ENCODE data around the gene SPRR3. TPM values are rescaled to one million over a fixed set of nuclear protein-coding genes. Genes with fewer than 3 reads are reported as not detected.

The SPRR3 gene
- total RNA-seq, 1 donor from 2014 or later: not detected

GRCh38 chr1:152982076-152982475 lies 19.5 kb upstream of the SPRR3 start:
- no peak for DNase-seq
- H3K36me3 Mint-ChIP-seq (ENCODE audit: unreplicated experiment): no peaks in the 10 kb centered on the region
- no peak overlapping the region for H3K27ac Mint-ChIP-seq (ENCODE audit: unreplicated experiment)
- H3K9me3 Mint-ChIP-seq (ENCODE audit: unreplicated experiment): no peaks in the 10 kb centered on the region
- no peaks in the 10 kb centered on the region for H3K27me3 Mint-ChIP-seq (ENCODE audit: unreplicated experiment)
- H3K4me1 Mint-ChIP-seq (ENCODE audit: low read depth, unreplicated experiment): peaks cover 3% of the 10 kb centered on the region
- TF ChIP-seq CTCF (IDR thresholded peaks at IDR 0.05; ENCODE audit: partially characterized antibody, unreplicated experiment): no peak
- H3K4me3 Mint-ChIP-seq (ENCODE audit: unreplicated experiment): no peak overlapping the region

- peaks cover 3% of the 10 kb centered on the region for H3K4me1 Mint-ChIP-seq (ENCODE audit: low read depth, unreplicated experiment)
- peak overlapping the region; percentile 21 for H3K4me3 Mint-ChIP-seq (ENCODE audit: unreplicated experiment)
- no peaks in the 10 kb centered on the region for H3K9me3 Mint-ChIP-seq (ENCODE audit: unreplicated experiment)
- H3K27ac Mint-ChIP-seq (ENCODE audit: unreplicated experiment): no peak overlapping the region
- no peak for TF ChIP-seq CTCF (IDR thresholded peaks at IDR 0.05; ENCODE audit: partially characterized antibody, unreplicated experiment)
- no peak for DNase-seq
- H3K27me3 Mint-ChIP-seq (ENCODE audit: unreplicated experiment): no peaks in the 10 kb centered on the region
- H3K36me3 Mint-ChIP-seq (ENCODE audit: unreplicated experiment): no peaks in the 10 kb centered on the region
Measured at GRCh38 chr1:152983234-152983633, 18.3 kb upstream of the SPRR3 start.

GRCh38 chr1:152983743-152984142 lies 17.8 kb upstream of the SPRR3 start, which contains the start of gene SPRR1A:
Gene SPRR1A, plus strand, starts transcription at chr1:152984081. Its CDS starts 1,150 bp downstream, at chr1:152985231.
- DNase-seq: no peak
- Mint-ChIP-seq H3K4me3 (ENCODE audit: unreplicated experiment) (peak within 1 kb of the TSS; percentile 21), H3K27me3 (ENCODE audit: unreplicated experiment) (no peaks in the 10 kb centered on the region), H3K27ac (ENCODE audit: unreplicated experiment) (no peak within 1 kb of the TSS), H3K36me3 (ENCODE audit: unreplicated experiment) (no peaks in the 10 kb centered on the region), H3K4me1 (ENCODE audit: low read depth, unreplicated experiment) (peaks cover 3% of the 10 kb centered on the region), H3K9me3 (ENCODE audit: unreplicated experiment) (no peaks in the 10 kb centered on the region)
- TF ChIP-seq CTCF (IDR thresholded peaks at IDR 0.05; ENCODE audit: partially characterized antibody, unreplicated experiment): no peak

GRCh38 chr1:152986578-152986977 lies 15.0 kb upstream of the SPRR3 start:
- Mint-ChIP-seq H3K36me3 (ENCODE audit: unreplicated experiment) (no peaks in the 10 kb centered on the region), H3K27ac (ENCODE audit: unreplicated experiment) (no peak overlapping the region), H3K27me3 (ENCODE audit: unreplicated experiment) (no peaks in the 10 kb centered on the region), H3K4me1 (ENCODE audit: low read depth, unreplicated experiment) (peaks cover 3% of the 10 kb centered on the region), H3K4me3 (ENCODE audit: unreplicated experiment) (no peak overlapping the region), H3K9me3 (ENCODE audit: unreplicated experiment) (no peaks in the 10 kb centered on the region)
- no peak for TF ChIP-seq CTCF (IDR thresholded peaks at IDR 0.05; ENCODE audit: partially characterized antibody, unreplicated experiment)
- no peak for DNase-seq

GRCh38 chr1:152993186-152993585 lies 8.4 kb upstream of the SPRR3 start:
- no peak overlapping the region for H3K27ac Mint-ChIP-seq (ENCODE audit: unreplicated experiment)
- no peaks in the 10 kb centered on the region for H3K4me1 Mint-ChIP-seq (ENCODE audit: low read depth, unreplicated experiment)
- H3K4me3 Mint-ChIP-seq (ENCODE audit: unreplicated experiment): no peak overlapping the region
- H3K36me3 Mint-ChIP-seq (ENCODE audit: unreplicated experiment): no peaks in the 10 kb centered on the region
- no peaks in the 10 kb centered on the region for H3K27me3 Mint-ChIP-seq (ENCODE audit: unreplicated experiment)
- H3K9me3 Mint-ChIP-seq (ENCODE audit: unreplicated experiment): no peaks in the 10 kb centered on the region
- no peak for DNase-seq
- TF ChIP-seq CTCF (IDR thresholded peaks at IDR 0.05; ENCODE audit: partially characterized antibody, unreplicated experiment): no peak

Measured in glutamatergic neuron (in vitro differentiated cells).